ENCODE results near the gene MS4A6A.
"Not testable (repeated sequence)": the region's sequence is repeated elsewhere in the genome, so short reads cannot be mapped to it uniquely, and the experiment has no call there.

The MS4A6A gene

GRCh38 chr11:60183591-60184205 is 815 bp upstream of the MS4A6A start:
- no peak for DNase-seq (ENCODE audit: low spot score)

GRCh38 chr11:60175860-60176275 is 7.0 kb downstream of the MS4A6A start:
- no peak for DNase-seq (ENCODE audit: low spot score)

- no peak for DNase-seq (ENCODE audit: low spot score)
Observed at GRCh38 chr11:60172011-60172410, 10.9 kb downstream of the MS4A6A start.

- DNase-seq (ENCODE audit: low spot score): no peak
Observed at GRCh38 chr11:60170566-60170965, 12.3 kb downstream of the MS4A6A start.

- peak; percentile 2 for DNase-seq (ENCODE audit: low spot score)
Observed at GRCh38 chr11:60169264-60169915, 13.5 kb downstream of the MS4A6A start.

- no peak for DNase-seq (ENCODE audit: low spot score)
Observed at GRCh38 chr11:60168306-60168705, 14.6 kb downstream of the MS4A6A start.

- no peak for DNase-seq (ENCODE audit: low spot score)
Observed at GRCh38 chr11:60165951-60166350, 16.9 kb downstream of the MS4A6A start.

GRCh38 chr11:60165538-60165937 is 17.3 kb downstream of the MS4A6A start:
- DNase-seq (ENCODE audit: low spot score): no peak

- no peak for DNase-seq (ENCODE audit: low spot score)
Observed at GRCh38 chr11:60164550-60165075, 18.3 kb downstream of the MS4A6A start.

- no peak for DNase-seq (ENCODE audit: low spot score)
Observed at GRCh38 chr11:60161766-60162165, 21.1 kb downstream of the MS4A6A start.

GRCh38 chr11:60161107-60161506 is 21.8 kb downstream of the MS4A6A start:
- DNase-seq (ENCODE audit: low spot score): no peak

GRCh38 chr11:60159868-60160267 is 23.0 kb downstream of the MS4A6A start:
- no peak for DNase-seq (ENCODE audit: low spot score)

GRCh38 chr11:60159284-60159683 is 23.6 kb downstream of the MS4A6A start:
- no peak for DNase-seq (ENCODE audit: low spot score)

- no peak for DNase-seq (ENCODE audit: low spot score)
Observed at GRCh38 chr11:60158636-60159035, 24.2 kb downstream of the MS4A6A start.

GRCh38 chr11:60155931-60156330 is 27.0 kb downstream of the MS4A6A start:
- DNase-seq (ENCODE audit: low spot score): no peak

GRCh38 chr11:60152727-60153126 is 30.2 kb downstream of the MS4A6A start:
- not testable (repeated sequence) for DNase-seq (ENCODE audit: low spot score)

- no peak for DNase-seq (ENCODE audit: low spot score)
Observed at GRCh38 chr11:60150279-60150678, 32.6 kb downstream of the MS4A6A start.

- no peak for DNase-seq (ENCODE audit: low spot score)
Observed at GRCh38 chr11:60145677-60146076, 37.2 kb downstream of the MS4A6A start.

GRCh38 chr11:60143768-60144167 is 39.1 kb downstream of the MS4A6A start:
- DNase-seq (ENCODE audit: low spot score): no peak

GRCh38 chr11:60133917-60134316 is 49.0 kb downstream of the MS4A6A start:
- DNase-seq (ENCODE audit: low spot score): no peak

GRCh38 chr11:60131912-60132311 is 51.0 kb downstream of the MS4A6A start:
- no peak for DNase-seq (ENCODE audit: low spot score)

GRCh38 chr11:60130496-60130895 is 52.4 kb downstream of the MS4A6A start:
- DNase-seq (ENCODE audit: low spot score): no peak

- DNase-seq (ENCODE audit: low spot score): no peak
Observed at GRCh38 chr11:60129853-60130252, 53.0 kb downstream of the MS4A6A start.

- not testable (repeated sequence) for DNase-seq (ENCODE audit: low spot score)
Observed at GRCh38 chr11:60128866-60129265, 54.0 kb downstream of the MS4A6A start.
